ENCODE data around the gene ZC3H7B. TPM values are rescaled to one million over a fixed set of nuclear protein-coding genes. Genes with fewer than 3 reads are reported as not detected.

The ZC3H7B gene
- polyA plus RNA-seq, 1 donor (not counting 4 experiments of a cell fraction or from before 2014, with no cell fraction given) = 24.2 TPM

- H3K9ac ChIP-seq (ENCODE audit: control insufficient read depth, extremely low read depth, insufficient read depth, low read length) = no peak overlapping the region
- no peaks in the 10 kb centered on the region for H4K20me1 ChIP-seq (ENCODE audit: control insufficient read depth, extremely low read depth, insufficient read depth, low read length)
- FAIRE-seq = no peak
- no peaks in the 10 kb centered on the region for H3K9me3 ChIP-seq (ENCODE audit: control insufficient read depth, low read depth, low read length)
- H3K27ac ChIP-seq (ENCODE audit: control insufficient read depth, insufficient read depth, low read length) = no peak overlapping the region
- no peaks in the 10 kb centered on the region for H3K79me2 ChIP-seq (ENCODE audit: control insufficient read depth, insufficient read depth, low read length)
- H3K4me1 ChIP-seq (ENCODE audit: control insufficient read depth, extremely low read depth, insufficient read depth, low read length) = no peaks in the 10 kb centered on the region
- no peaks in the 10 kb centered on the region for H3K27me3 ChIP-seq (ENCODE audit: control insufficient read depth, extremely low read depth, insufficient read depth, low read length)
- H3K36me3 ChIP-seq (ENCODE audit: control insufficient read depth in 2 of 2, extremely low read depth in 1 of 2, insufficient read depth in 2 of 2, low read length in 2 of 2) = peaks cover 15 to 22% of the 10 kb centered on the region in 2 experiments
- no peak for TF ChIP-seq EZH2 (IDR thresholded peaks at IDR 0.05; ENCODE audit: low read length)
- TF ChIP-seq CTCF (optimal IDR thresholded peaks at IDR 0.05 in 1 of 3, IDR thresholded peaks at IDR 0.05 in 1 of 3, conservative IDR thresholded peaks at IDR 0.05 in 1 of 3; ENCODE audit: extremely low read depth in 1 of 3, insufficient read depth in 2 of 3, low read length in 3 of 3) = no peak
- DNase-seq (ENCODE audit: low read depth, low spot score) = no peak
- H3K4me2 ChIP-seq (ENCODE audit: control insufficient read depth, extremely low read depth, insufficient read depth, low read depth, low read length) = no peak overlapping the region
- H3K4me3 ChIP-seq (ENCODE audit: control insufficient read depth in 2 of 3, extremely low read depth in 1 of 3, insufficient read depth in 2 of 3, low read depth in 1 of 3, low read length in 3 of 3) = no peak overlapping the region
- no peak overlapping the region for H2AFZ ChIP-seq (ENCODE audit: control insufficient read depth, low read length)
- no peaks in the 10 kb centered on the region for H3K9me1 ChIP-seq (ENCODE audit: control insufficient read depth, extremely low read depth, insufficient read depth, low read length)
- dilution Hi-C loops (cut with MboI; ENCODE audit: extremely low pct_ligation_motif_present, low sequenced_read_pairs) = no loop called here
Measured at GRCh38 chr22:41358927-41359326, 57.6 kb downstream of the ZC3H7B start.

GRCh38 chr22:41359376-41359775, 58.1 kb downstream of the ZC3H7B start:
- TF ChIP-seq CTCF (optimal IDR thresholded peaks at IDR 0.05 in 1 of 3, IDR thresholded peaks at IDR 0.05 in 1 of 3, conservative IDR thresholded peaks at IDR 0.05 in 1 of 3; ENCODE audit: extremely low read depth in 1 of 3, insufficient read depth in 2 of 3, low read length in 3 of 3) (no peak), EZH2 (IDR thresholded peaks at IDR 0.05; ENCODE audit: low read length) (no peak)
- Histone ChIP-seq H3K4me3 (ENCODE audit: control insufficient read depth in 2 of 3, extremely low read depth in 1 of 3, insufficient read depth in 2 of 3, low read depth in 1 of 3, low read length in 3 of 3) (no peak overlapping the region), H4K20me1 (ENCODE audit: control insufficient read depth, extremely low read depth, insufficient read depth, low read length) (no peaks in the 10 kb centered on the region), H3K79me2 (ENCODE audit: control insufficient read depth, insufficient read depth, low read length) (no peaks in the 10 kb centered on the region), H3K4me2 (ENCODE audit: control insufficient read depth, extremely low read depth, insufficient read depth, low read depth, low read length) (no peak overlapping the region), H3K9me3 (ENCODE audit: control insufficient read depth, low read depth, low read length) (no peaks in the 10 kb centered on the region), H3K27me3 (ENCODE audit: control insufficient read depth, extremely low read depth, insufficient read depth, low read length) (no peaks in the 10 kb centered on the region), H3K27ac (ENCODE audit: control insufficient read depth, insufficient read depth, low read length) (no peak overlapping the region), H2AFZ (ENCODE audit: control insufficient read depth, low read length) (no peak overlapping the region), H3K9me1 (ENCODE audit: control insufficient read depth, extremely low read depth, insufficient read depth, low read length) (no peaks in the 10 kb centered on the region), H3K4me1 (ENCODE audit: control insufficient read depth, extremely low read depth, insufficient read depth, low read length) (no peaks in the 10 kb centered on the region), H3K36me3 (ENCODE audit: control insufficient read depth in 2 of 2, extremely low read depth in 1 of 2, insufficient read depth in 2 of 2, low read length in 2 of 2) (peaks cover 13 to 21% of the 10 kb centered on the region in 2 experiments), H3K9ac (ENCODE audit: control insufficient read depth, extremely low read depth, insufficient read depth, low read length) (no peak overlapping the region)
- no peak for DNase-seq (ENCODE audit: low read depth, low spot score)
- dilution Hi-C loops (cut with MboI; ENCODE audit: extremely low pct_ligation_motif_present, low sequenced_read_pairs) = no loop called here
- FAIRE-seq = no peak

Measured in keratinocyte (primary cell).